NB4 (cell line): ENCODE data around the gene DENND1B.
"Not testable (repeated sequence)": the region's sequence is repeated elsewhere in the genome, so short reads cannot be mapped to it uniquely, and the experiment has no call there.

Experiments
- DNase-seq: peaks from one replicate; pipeline ENCODE4 v3.0.0; 2010; ENCODE audit warnings: low read depth
- H3K4me3 ChIP-seq: one replicate; pipeline ENCODE4 v1.5.1; 2011; ENCODE audit warnings: mild to moderate bottlenecking, low read depth, low read length, moderate library complexity
- MYC ChIP-seq: IDR thresholded peaks from 2 replicates; pipeline ENCODE4 v1.6.1; 2011; ENCODE audit warnings: low read depth, low read length
- POLR2A ChIP-seq: IDR thresholded peaks from 2 replicates; pipeline ENCODE4 v1.6.1; 2011; ENCODE audit warnings: mild to moderate bottlenecking; ENCODE audit not compliant: insufficient read length; ENCODE audit errors: extremely low read depth
- TF ChIP-seq, protein P1 (sequence below): IDR thresholded peaks from one replicate; pipeline ENCODE4 v1.5.1; 2012; ENCODE audit warnings: low read depth, low read length
- TF ChIP-seq, protein P2 (sequence below): IDR thresholded peaks from 2 replicates; pipeline ENCODE4 v1.6.1; 2011; ENCODE audit warnings: low read depth, low read length

The DENND1B gene

DNA sequence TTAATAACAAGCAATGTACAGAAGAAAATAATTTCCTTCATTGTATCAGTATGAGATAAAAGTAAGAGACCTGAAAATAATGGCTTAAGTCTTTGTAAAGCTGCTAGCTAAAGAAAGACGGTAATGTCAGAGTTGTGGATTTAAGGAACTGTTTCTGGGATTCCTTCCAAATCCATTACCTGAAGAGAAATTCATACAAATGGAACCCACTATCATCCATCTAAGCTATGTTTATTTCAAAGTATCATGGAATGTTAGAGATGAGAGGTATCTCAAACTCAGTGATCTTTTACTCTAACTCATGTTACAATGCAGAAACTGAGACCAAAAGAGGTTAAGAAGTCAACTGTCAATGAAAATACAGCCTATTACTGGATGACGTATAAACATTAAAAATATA lies 197.7 kb downstream of the DENND1B start:
- no peak for TF ChIP-seq POLR2A
- TF ChIP-seq, protein P1, sequence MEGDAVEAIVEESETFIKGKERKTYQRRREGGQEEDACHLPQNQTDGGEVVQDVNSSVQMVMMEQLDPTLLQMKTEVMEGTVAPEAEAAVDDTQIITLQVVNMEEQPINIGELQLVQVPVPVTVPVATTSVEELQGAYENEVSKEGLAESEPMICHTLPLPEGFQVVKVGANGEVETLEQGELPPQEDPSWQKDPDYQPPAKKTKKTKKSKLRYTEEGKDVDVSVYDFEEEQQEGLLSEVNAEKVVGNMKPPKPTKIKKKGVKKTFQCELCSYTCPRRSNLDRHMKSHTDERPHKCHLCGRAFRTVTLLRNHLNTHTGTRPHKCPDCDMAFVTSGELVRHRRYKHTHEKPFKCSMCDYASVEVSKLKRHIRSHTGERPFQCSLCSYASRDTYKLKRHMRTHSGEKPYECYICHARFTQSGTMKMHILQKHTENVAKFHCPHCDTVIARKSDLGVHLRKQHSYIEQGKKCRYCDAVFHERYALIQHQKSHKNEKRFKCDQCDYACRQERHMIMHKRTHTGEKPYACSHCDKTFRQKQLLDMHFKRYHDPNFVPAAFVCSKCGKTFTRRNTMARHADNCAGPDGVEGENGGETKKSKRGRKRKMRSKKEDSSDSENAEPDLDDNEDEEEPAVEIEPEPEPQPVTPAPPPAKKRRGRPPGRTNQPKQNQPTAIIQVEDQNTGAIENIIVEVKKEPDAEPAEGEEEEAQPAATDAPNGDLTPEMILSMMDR = no peak
- TF ChIP-seq, protein P2, sequence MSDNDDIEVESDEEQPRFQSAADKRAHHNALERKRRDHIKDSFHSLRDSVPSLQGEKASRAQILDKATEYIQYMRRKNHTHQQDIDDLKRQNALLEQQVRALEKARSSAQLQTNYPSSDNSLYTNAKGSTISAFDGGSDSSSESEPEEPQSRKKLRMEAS = no peak
- no peak for TF ChIP-seq MYC
- DNase-seq = no peak
- no peak overlapping the region for H3K4me3 ChIP-seq

DNA sequence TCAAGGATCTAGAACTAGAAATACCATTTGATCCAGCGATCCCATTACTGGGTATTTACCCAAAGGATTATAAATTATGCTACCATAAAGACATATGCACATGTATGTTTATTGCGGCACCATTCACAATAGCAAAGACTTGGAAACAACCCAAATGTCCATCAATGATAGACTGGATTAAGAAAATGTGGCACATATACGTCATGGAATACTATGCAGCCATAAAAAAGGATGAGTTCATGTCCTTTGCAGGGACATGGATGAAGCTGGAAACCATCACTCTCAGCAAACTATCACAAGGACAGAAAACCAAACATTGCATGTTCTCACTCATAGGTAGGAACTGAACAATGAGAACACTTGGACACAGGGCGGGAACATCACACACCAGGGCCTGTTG lies 199.7 kb downstream of the DENND1B start:
- DNase-seq, H3K4me3 ChIP-seq: not testable (repeated sequence)

DNA sequence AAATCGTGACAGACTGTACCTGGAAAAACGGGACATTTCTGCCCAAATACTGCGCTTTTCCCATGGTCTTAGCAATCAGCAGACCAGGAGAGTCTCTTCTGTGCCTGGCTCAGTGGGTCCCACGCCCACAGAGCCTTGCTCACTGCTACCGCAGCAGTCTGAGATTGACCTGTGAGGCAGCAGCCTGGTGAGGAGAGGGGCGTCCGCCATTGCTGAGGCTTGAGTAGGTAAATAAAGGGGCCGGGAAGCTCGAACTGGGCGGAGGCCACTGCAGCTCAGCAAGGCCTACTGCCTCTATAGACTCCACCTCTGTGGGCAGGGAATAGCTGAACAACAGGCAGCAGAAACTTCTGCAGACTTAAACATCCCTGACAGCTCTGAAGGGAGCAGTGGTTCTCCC lies 203.1 kb downstream of the DENND1B start:
- no peak overlapping the region for H3K4me3 ChIP-seq
- TF ChIP-seq, protein P2 = no peak
- TF ChIP-seq POLR2A (no peak), MYC (no peak)
- TF ChIP-seq, protein P1 = no peak
- DNase-seq = no peak

DNA sequence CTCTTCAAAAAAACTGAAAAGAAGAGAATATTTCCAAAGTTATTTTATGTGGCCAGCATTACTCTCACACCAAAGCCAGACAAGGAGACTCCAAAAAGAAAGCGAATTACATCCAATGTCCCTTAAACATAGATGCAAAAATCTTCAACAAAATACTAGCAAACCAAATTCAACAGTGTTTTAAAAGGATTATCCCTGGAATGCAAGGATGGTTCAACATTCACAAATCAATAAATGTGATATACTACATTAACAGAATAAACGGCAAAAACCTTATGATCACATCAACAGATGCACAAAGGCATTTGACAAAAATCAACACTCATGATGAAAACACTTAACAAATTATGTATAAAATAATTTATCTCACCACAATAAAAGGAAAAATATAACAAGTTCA lies 207.8 kb downstream of the DENND1B start:
- DNase-seq = no peak
- TF ChIP-seq MYC = no peak
- TF ChIP-seq, protein P2 = no peak
- TF ChIP-seq POLR2A = no peak
- TF ChIP-seq, protein P1 = no peak
- H3K4me3 ChIP-seq = no peak overlapping the region

DNA sequence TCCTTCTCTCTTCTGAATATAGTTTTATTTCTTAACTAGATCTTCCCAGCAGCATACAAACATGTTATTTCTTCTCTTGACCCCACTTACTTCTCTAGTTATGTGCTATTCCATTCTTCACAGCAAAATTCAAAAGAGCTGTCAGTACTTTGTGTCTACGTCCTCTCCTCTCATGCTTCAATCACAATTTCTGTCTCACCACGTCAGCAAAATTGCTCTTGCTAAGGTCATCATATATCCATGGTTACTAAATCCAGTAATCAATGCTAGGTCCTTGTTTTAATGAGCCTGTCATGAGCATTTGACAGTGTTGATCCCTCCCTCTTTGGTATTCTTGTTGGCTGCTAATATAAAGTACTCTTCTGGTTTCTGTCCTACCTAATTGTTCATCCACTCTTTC lies 214.2 kb downstream of the DENND1B start:
- TF ChIP-seq POLR2A (no peak), MYC (no peak)
- TF ChIP-seq, protein P2 = no peak
- TF ChIP-seq, protein P1 = no peak
- no peak for DNase-seq
- no peak overlapping the region for H3K4me3 ChIP-seq

DNA sequence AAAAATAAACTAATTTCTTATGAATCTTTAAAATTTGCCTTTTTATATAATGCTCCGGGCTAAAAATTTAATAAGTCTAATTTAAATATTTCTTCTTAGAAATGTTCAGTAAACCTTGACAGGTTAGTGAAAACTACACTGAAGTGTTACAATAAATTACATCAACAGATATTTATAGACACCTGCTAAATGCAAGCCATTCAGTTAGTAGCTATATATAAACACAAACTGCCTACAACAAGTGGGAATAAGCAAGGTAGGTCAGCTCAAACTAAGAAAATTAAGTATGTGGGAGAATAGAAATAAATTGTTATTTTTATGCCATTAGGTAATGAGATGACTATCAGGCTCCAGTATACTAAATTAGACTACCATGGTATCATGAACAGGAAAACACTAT lies 215.6 kb downstream of the DENND1B start:
- DNase-seq = no peak
- H3K4me3 ChIP-seq = no peak overlapping the region

More for the DNA sequence above, 215.6 kb downstream of the DENND1B start:
- TF ChIP-seq POLR2A (no peak), MYC (no peak)
- TF ChIP-seq, protein P1 = no peak
- TF ChIP-seq, protein P2 = no peak
